Thyroid gland (tissue), 4 donors: Measurements from ENCODE around the gene U2SURP.

Source experiments
- CTCF ChIP-seq, 6 experiments: fragments of 200-600 bp in 3 of 6; fragments of 450-650 bp in 3 of 6; sonication (generic) in 3 of 6; IDR thresholded peaks; one replicate each; pipeline ENCODE4 v1.5.1; 2016 to 2019; ENCODE audit warnings: antibody characterized with exemption in 6 of 6, mild to moderate bottlenecking in 2 of 6, inconsistent platforms in 1 of 6, moderate library complexity in 1 of 6
- POLR2A ChIP-seq, 2 donors: fragments of 450-650 bp; IDR thresholded peaks; one replicate each; pipeline ENCODE4 v1.6.1; 2017; ENCODE audit warnings: antibody characterized with exemption in 2 of 2, mild to moderate bottlenecking in 2 of 2, moderate library complexity in 1 of 2

GRCh38 chr3:142982038-142982773, 19.2 kb upstream of the U2SURP start:
- TF ChIP-seq CTCF (IDR thresholded peaks at IDR 0.05) (no peak), POLR2A (IDR thresholded peaks at IDR 0.05) (no peak)
